Adrenal gland (tissue), 5 donors: Measurements from ENCODE around the gene PLK1.

ENCODE experiments used
- POLR2A ChIP-seq, 2 donors: fragments of 450-650 bp; IDR thresholded peaks; one replicate each; pipeline ENCODE4 v1.6.1; 2017; ENCODE audit warnings: antibody characterized with exemption in 2 of 2, mild to moderate bottlenecking in 2 of 2, moderate library complexity in 1 of 2
- TF ChIP-seq, protein P1 (sequence below), 6 experiments: fragments of 450-650 bp in 4 of 6; fragments of 200-600 bp in 2 of 6; sonication (generic) in 1 of 6; IDR thresholded peaks; 1 replicate in 5 of 6; 2 replicates in 1 of 6; pipeline versions ENCODE4 v1.5.1 to v1.8.0; 2016 to 2021; ENCODE audit warnings: antibody characterized with exemption in 6 of 6, mild to moderate bottlenecking in 2 of 6, moderate library complexity in 1 of 6
- donor health status: DM: no; HTN: no; CAD: no.

DNA sequence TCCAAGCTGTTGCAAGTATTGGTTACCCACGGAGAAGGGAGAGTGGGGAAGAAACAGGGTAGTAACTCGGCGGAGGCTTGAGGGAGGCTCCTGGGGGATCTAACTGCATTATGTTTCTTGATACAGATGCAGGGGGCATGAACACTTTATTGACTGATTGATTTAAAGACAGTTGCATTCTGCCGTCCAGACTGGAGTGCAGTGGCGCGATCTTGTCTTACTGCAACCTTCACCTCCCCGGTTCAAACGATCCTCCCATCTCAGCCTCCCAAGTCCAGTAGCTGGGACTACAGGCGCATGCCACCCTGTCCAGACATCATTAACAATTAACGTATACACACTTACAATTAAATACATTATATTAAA, 49.4 kb downstream of the PLK1 start:
- TF ChIP-seq, protein P1, sequence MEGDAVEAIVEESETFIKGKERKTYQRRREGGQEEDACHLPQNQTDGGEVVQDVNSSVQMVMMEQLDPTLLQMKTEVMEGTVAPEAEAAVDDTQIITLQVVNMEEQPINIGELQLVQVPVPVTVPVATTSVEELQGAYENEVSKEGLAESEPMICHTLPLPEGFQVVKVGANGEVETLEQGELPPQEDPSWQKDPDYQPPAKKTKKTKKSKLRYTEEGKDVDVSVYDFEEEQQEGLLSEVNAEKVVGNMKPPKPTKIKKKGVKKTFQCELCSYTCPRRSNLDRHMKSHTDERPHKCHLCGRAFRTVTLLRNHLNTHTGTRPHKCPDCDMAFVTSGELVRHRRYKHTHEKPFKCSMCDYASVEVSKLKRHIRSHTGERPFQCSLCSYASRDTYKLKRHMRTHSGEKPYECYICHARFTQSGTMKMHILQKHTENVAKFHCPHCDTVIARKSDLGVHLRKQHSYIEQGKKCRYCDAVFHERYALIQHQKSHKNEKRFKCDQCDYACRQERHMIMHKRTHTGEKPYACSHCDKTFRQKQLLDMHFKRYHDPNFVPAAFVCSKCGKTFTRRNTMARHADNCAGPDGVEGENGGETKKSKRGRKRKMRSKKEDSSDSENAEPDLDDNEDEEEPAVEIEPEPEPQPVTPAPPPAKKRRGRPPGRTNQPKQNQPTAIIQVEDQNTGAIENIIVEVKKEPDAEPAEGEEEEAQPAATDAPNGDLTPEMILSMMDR (IDR thresholded peaks at IDR 0.05), result peak in 1 of 6 experiments; percentile 17
- TF ChIP-seq POLR2A (IDR thresholded peaks at IDR 0.05), result no peak
